SHP77 (cell line): ENCODE data around the gene RGS2.

ENCODE experiments used
- DNase-seq, 2 experiments: peaks; one replicate each; lab custom pipeline; 2025; lab: John Stamatoyannopoulos, UW

The RGS2 gene

GRCh38 chr1:192795916-192796618 lies 12.8 kb upstream of the RGS2 start:
- DNase-seq: no peak

GRCh38 chr1:192797143-192797542 lies 11.7 kb upstream of the RGS2 start:
- DNase-seq: no peak

GRCh38 chr1:192797891-192798290 lies 10.9 kb upstream of the RGS2 start:
- DNase-seq: no peak

GRCh38 chr1:192801451-192801850 lies 7.4 kb upstream of the RGS2 start:
- no peak for DNase-seq

GRCh38 chr1:192802406-192802805 lies 6.4 kb upstream of the RGS2 start:
- DNase-seq: no peak

GRCh38 chr1:192803501-192803900 lies 5.3 kb upstream of the RGS2 start:
- DNase-seq: no peak

- DNase-seq: peak; percentile 48 to 53
These were observed 3.0 kb upstream of the RGS2 start for GRCh38 chr1:192805832-192806323.

GRCh38 chr1:192807211-192808162 lies 1.4 kb upstream of the RGS2 start:
- peak in 1 of 2 experiments; percentile 11 for DNase-seq

- DNase-seq: peak in 1 of 2 experiments; percentile 18
These were observed 699 bp upstream of the RGS2 start for GRCh38 chr1:192808163-192808517.

- peak; percentile 46 to 52 for DNase-seq
These were observed 741 bp downstream of the RGS2 start for GRCh38 chr1:192809307-192810252.

- peak in 1 of 2 experiments; percentile 26 for DNase-seq
These were observed 1.5 kb downstream of the RGS2 start for GRCh38 chr1:192810253-192810880.

- no peak for DNase-seq
These were observed 2.2 kb downstream of the RGS2 start for GRCh38 chr1:192811006-192811405.

GRCh38 chr1:192811594-192812239 lies 2.9 kb downstream of the RGS2 start:
- no peak for DNase-seq

- no peak for DNase-seq
These were observed 3.8 kb downstream of the RGS2 start for GRCh38 chr1:192812420-192813209.

GRCh38 chr1:192814805-192815204 lies 6.0 kb downstream of the RGS2 start:
- DNase-seq: no peak

- DNase-seq: no peak
These were observed 8.4 kb downstream of the RGS2 start for GRCh38 chr1:192817246-192817645.

GRCh38 chr1:192821296-192821695 lies 12.5 kb downstream of the RGS2 start:
- DNase-seq: no peak

- DNase-seq: no peak
These were observed 15.7 kb downstream of the RGS2 start for GRCh38 chr1:192824511-192824910.

- DNase-seq: no peak
These were observed 18.1 kb downstream of the RGS2 start for GRCh38 chr1:192826791-192827546.
